ENCODE results near the gene MIOS. TPM values are rescaled to one million over a fixed set of nuclear protein-coding genes. Genes with fewer than 3 reads are reported as not detected.

The MIOS gene
- total and polyA plus RNA-seq, 2 of the 8 experiments (the other 6 are each of a cell fraction or from before 2014, with no cell fraction given) = 15.5 to 50.7 TPM

DNA sequence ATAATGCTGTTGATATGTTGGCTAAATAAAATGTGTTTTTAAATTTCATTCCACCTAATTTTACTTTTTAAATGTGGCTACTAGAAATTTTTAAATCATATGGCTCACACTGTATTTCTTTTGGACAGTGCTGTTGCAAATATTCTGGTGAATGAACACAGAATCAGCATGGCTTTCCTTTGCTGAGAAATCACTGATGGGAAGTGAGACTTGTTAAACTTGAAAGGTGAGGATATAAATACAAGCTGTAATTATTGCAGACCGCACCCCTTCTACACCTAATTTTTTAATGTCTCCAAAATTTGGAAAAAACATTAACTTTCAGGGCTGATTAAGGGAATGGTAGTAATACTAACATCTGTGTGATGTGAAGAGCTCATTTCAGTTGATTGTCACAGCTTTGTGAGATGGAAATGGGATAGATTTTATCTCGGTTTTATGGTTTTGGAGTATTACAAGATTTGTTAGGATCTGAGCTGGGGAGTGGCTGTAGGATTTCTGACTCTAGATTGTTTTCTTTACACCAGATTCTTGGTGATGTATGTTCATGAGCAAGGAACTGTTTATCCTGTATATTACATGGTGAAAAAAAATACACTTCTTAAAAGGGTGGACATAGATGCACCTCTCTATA, 1.3 kb downstream of the MIOS start:
- no peak overlapping the region for H3K27ac ChIP-seq (ENCODE audit: low read depth, low read length)
- no peak overlapping the region for H3K56ac ChIP-seq (replicated peaks; ENCODE audit: insufficient read length, low read depth, low read length)
- 84% methylated on average over 2 of the region's 2 CpGs; no CpG with 5 or more reads in 1 of the 2 experiments for WGBS, 2 experiments (ENCODE audit: extremely low coverage in 1 of 2, insufficient coverage in 1 of 2, insufficient read length in 1 of 2, insufficient replicate concordance in 2 of 2, low coverage in 1 of 2, low lambda C conversion rate in 2 of 2, missing lambda C conversion rate in 1 of 2)
- H3K4me3 ChIP-seq (ENCODE audit: extremely low read depth in 1 of 4, insufficient read depth in 2 of 4, low read depth in 3 of 4, low read length in 4 of 4) = peak overlapping the region; percentile 75 to 98 (median 84)
- DNase-seq (ENCODE audit: low read depth in 1 of 2, low spot score in 2 of 2) (no peak), FAIRE-seq (no peak)
- no peak overlapping the region for H3K4ac ChIP-seq (replicated peaks; ENCODE audit: insufficient read length, low read depth, low read length)
- no peak overlapping the region for H2AK5ac ChIP-seq (ENCODE audit: low read depth, low read length)
- no peaks in the 10 kb centered on the region for H3K79me1 ChIP-seq (ENCODE audit: low read depth, low read length)
- no peak overlapping the region for H2BK15ac ChIP-seq (ENCODE audit: low read length)
- no peak overlapping the region for H4K8ac ChIP-seq (ENCODE audit: extremely low read depth, insufficient read depth, low read length)
- peak overlapping the region; percentile 63 to 89 for H3K4me2 ChIP-seq (ENCODE audit: insufficient read depth in 1 of 2, low read depth in 2 of 2, low read length in 2 of 2)
- H3K79me2 ChIP-seq (ENCODE audit: control insufficient read depth in 1 of 2, insufficient read depth in 2 of 2, low read length in 2 of 2) = peaks cover 16 to 58% of the 10 kb centered on the region in 2 experiments
- peaks cover 0 to 2% of the 10 kb centered on the region in 2 experiments for H4K20me1 ChIP-seq (replicated peaks in 1 of 2; ENCODE audit: control insufficient read depth in 1 of 2, insufficient read depth in 2 of 2, low read length in 2 of 2)
- no peak overlapping the region for H2AFZ ChIP-seq (ENCODE audit: low read length)
- ChIA-PET CTCF (ENCODE audit: partially characterized antibody) (interaction anchor here (0.7 to 1.0 kb wide), 2 partner anchors 12 to 484 kb away, joined by 3 read pairs; no protein-coding TSS in a partner anchor), POLR2A (ENCODE audit: partially characterized antibody) (interaction anchor here (1.0 to 3.1 kb wide), 6 partner anchors 10 to 460 kb away, joined by 3 to 12 read pairs (median 4); partner anchors contain the start of gene UMAD1)
- no peaks in the 10 kb centered on the region for H3K27me3 ChIP-seq (replicated peaks in 1 of 4; ENCODE audit: control insufficient read depth in 3 of 4, extremely low read depth in 1 of 4, insufficient read depth in 3 of 4, low read length in 3 of 4)
- H2BK120ac ChIP-seq (replicated peaks; ENCODE audit: low read depth, low read length) = no peak overlapping the region
- no peak overlapping the region for H3K18ac ChIP-seq (ENCODE audit: extremely low read depth, low read length)
- H3K14ac ChIP-seq (ENCODE audit: insufficient read length) = no peak overlapping the region
- H3K4me1 ChIP-seq (replicated peaks in 1 of 4; ENCODE audit: control insufficient read depth in 3 of 4, insufficient read depth in 4 of 4, low read length in 3 of 4) = peaks cover 5 to 11% (median 6%) of the 10 kb centered on the region in 4 experiments; a peak in 6 of 7 replicates
- H4K5ac ChIP-seq (ENCODE audit: insufficient read length, low read depth, low read length) = no peak overlapping the region
- H3K23me2 ChIP-seq (ENCODE audit: low read depth, low read length) = peaks cover 2% of the 10 kb centered on the region; the same call in 1 of the 2 replicates
- no peak overlapping the region for H2BK12ac ChIP-seq (ENCODE audit: low read depth, low read length)
- peaks cover 0 to 17% (median 4%) of the 10 kb centered on the region in 4 experiments; a peak in 3 of 8 replicates for H3K36me3 ChIP-seq (ENCODE audit: control insufficient read depth in 2 of 4, insufficient read depth in 4 of 4, low read length in 3 of 4)
- H2BK5ac ChIP-seq (ENCODE audit: low read depth, low read length) = no peak overlapping the region
- peak overlapping the region in 2 of 4 experiments; percentile 3 to 32; a peak in 3 of 7 replicates for H3K9ac ChIP-seq (replicated peaks in 1 of 4; ENCODE audit: extremely low read depth in 1 of 4, low read depth in 3 of 4, low read length in 3 of 4)
- no peak overlapping the region for H2BK20ac ChIP-seq (ENCODE audit: low read length)
- peaks cover 3 to 7% of the 10 kb centered on the region in 2 experiments for H3K9me3 ChIP-seq (ENCODE audit: insufficient read depth in 2 of 2, low read depth in 1 of 2, low read length in 1 of 2)
- H4K91ac ChIP-seq (replicated peaks; ENCODE audit: insufficient read length, low read length) = no peak overlapping the region
- no peak overlapping the region for H3K23ac ChIP-seq (ENCODE audit: insufficient read length)
- no peak for TF ChIP-seq CBX8 (IDR thresholded peaks at IDR 0.05; ENCODE audit: borderline replicate concordance, low read depth, low read length)

Measured in H1 (cell line).